Measurements from ENCODE around the gene BTBD9. TPM values are rescaled to one million over a fixed set of nuclear protein-coding genes. Genes with fewer than 3 reads are reported as not detected.

Gene BTBD9
- total RNA-seq, 1 experiment from 2014 or later, result 8.9 TPM

DNA sequence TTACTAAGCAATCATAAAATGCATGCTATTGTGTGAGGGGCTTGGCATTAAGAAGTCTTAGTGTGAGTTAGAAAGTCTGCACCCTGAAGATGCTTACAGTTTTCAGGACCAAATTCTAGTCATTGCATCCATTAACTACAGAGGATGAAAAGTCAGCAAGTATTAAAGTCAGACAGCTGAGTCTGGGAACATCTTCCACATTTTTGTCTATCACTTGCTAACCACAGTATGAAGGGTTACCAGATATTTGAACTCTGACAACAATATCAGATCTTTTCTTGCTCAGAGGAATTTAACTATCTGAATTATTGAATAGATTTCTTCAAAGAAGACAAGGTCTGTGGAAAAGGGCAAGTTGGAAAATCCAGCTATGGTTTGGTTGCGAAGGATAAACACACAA is 264.4 kb downstream of the BTBD9 start:
- no peak overlapping the region for H2AK5ac ChIP-seq (ENCODE audit: insufficient read length, low read length)
- H3K23ac ChIP-seq (ENCODE audit: insufficient read length, low read depth, low read length), result no peak overlapping the region
- H3K4me2 ChIP-seq (ENCODE audit: insufficient read depth, insufficient read length, low read length), result no peak overlapping the region
- TF ChIP-seq, protein P1, sequence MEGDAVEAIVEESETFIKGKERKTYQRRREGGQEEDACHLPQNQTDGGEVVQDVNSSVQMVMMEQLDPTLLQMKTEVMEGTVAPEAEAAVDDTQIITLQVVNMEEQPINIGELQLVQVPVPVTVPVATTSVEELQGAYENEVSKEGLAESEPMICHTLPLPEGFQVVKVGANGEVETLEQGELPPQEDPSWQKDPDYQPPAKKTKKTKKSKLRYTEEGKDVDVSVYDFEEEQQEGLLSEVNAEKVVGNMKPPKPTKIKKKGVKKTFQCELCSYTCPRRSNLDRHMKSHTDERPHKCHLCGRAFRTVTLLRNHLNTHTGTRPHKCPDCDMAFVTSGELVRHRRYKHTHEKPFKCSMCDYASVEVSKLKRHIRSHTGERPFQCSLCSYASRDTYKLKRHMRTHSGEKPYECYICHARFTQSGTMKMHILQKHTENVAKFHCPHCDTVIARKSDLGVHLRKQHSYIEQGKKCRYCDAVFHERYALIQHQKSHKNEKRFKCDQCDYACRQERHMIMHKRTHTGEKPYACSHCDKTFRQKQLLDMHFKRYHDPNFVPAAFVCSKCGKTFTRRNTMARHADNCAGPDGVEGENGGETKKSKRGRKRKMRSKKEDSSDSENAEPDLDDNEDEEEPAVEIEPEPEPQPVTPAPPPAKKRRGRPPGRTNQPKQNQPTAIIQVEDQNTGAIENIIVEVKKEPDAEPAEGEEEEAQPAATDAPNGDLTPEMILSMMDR (conservative IDR thresholded peaks at IDR 0.05), result no peak
- H3K4me1 Mint-ChIP-seq, result no peaks in the 10 kb centered on the region
- no peak overlapping the region for H2BK12ac ChIP-seq (ENCODE audit: insufficient read length, low read depth, low read length)
- no peak overlapping the region for H3K27ac Mint-ChIP-seq
- H3T11ph ChIP-seq (ENCODE audit: low read length), result no peak overlapping the region
- H3K4ac ChIP-seq (ENCODE audit: low read depth, low read length), result no peak overlapping the region
- H4K91ac ChIP-seq (ENCODE audit: insufficient read length, low read depth, low read length), result no peak overlapping the region
- H3K9ac ChIP-seq (ENCODE audit: extremely low read depth, insufficient read length, low read length), result no peak overlapping the region
- H3K79me2 ChIP-seq (ENCODE audit: insufficient read depth, low read length), result no peaks in the 10 kb centered on the region
- no peak overlapping the region for H3K4me3 Mint-ChIP-seq
- H3K79me1 ChIP-seq (ENCODE audit: insufficient read depth, low read depth, low read length, poor library complexity, severe bottlenecking), result no peaks in the 10 kb centered on the region
- no peak overlapping the region for H3K27ac ChIP-seq (ENCODE audit: insufficient read length, low read depth, low read length)
- H3K9me3 Mint-ChIP-seq, result no peaks in the 10 kb centered on the region
- H3K23me2 ChIP-seq (ENCODE audit: insufficient read length, low read depth, low read length, poor library complexity, severe bottlenecking), result no peaks in the 10 kb centered on the region
- DNase-seq, result no peak
- WGBS (ENCODE audit: extremely low coverage, insufficient read length, low lambda C conversion rate), result no CpG with 5 or more reads among the region's 1 CpG
- 0 out of 2 replicates have a peak, but pooled peaks cover 3% of the 10 kb centered on the region for H3K4me1 ChIP-seq (ENCODE audit: insufficient read depth, low read length)
- no peaks in the 10 kb centered on the region for H3K27me3 Mint-ChIP-seq (ENCODE audit: low read depth)
- H4K5ac ChIP-seq (ENCODE audit: insufficient read length, low read depth, low read length), result no peak overlapping the region
- no peak overlapping the region for H2BK20ac ChIP-seq (ENCODE audit: low read depth, low read length, poor library complexity, severe bottlenecking)
- H4K8ac ChIP-seq (replicated peaks; ENCODE audit: insufficient read length, low read depth, low read length), result no peak overlapping the region
- H3K36me3 Mint-ChIP-seq (ENCODE audit: insufficient read depth in 1 of 3, low read depth in 3 of 3), result no peaks in the 10 kb centered on the region
- H3K18ac ChIP-seq (ENCODE audit: insufficient read length, low read depth, low read length), result no peak overlapping the region
- no peak overlapping the region for H3K56ac ChIP-seq (ENCODE audit: insufficient read length, low read depth, low read length)
- H3K9me3 ChIP-seq (ENCODE audit: control insufficient read depth, low read depth, low read length), result no peaks in the 10 kb centered on the region
- H4K20me1 ChIP-seq (ENCODE audit: control insufficient read depth, insufficient read depth, insufficient read length), result no peaks in the 10 kb centered on the region
- no peak overlapping the region for H2BK120ac ChIP-seq (ENCODE audit: low read depth, low read length, poor library complexity, severe bottlenecking)
- no peak overlapping the region for H2BK5ac ChIP-seq (ENCODE audit: insufficient read length, low read length)
- H2AFZ ChIP-seq (ENCODE audit: low read length), result no peak overlapping the region
- no peak overlapping the region for H3K14ac ChIP-seq (ENCODE audit: insufficient read depth, low read length)
- no peaks in the 10 kb centered on the region for H3K27me3 ChIP-seq (ENCODE audit: insufficient read depth, low read length)
- no peak overlapping the region for H2BK15ac ChIP-seq (ENCODE audit: low read depth, low read length)

Data from H9 (cell line).